HEK293 (cell line): ENCODE results near the gene SHOX.
A peak's percentile ranks its signal among the peaks of the same experiment; 100 is the strongest.
"Not testable (repeated sequence)": the region's sequence is repeated elsewhere in the genome, so short reads cannot be mapped to it uniquely, and the experiment has no call there.

Experiments
- CTCF ChIA-PET: fragments of 350-600 bp; formaldehyde crosslinking; extraction: SDS; loops from one replicate; lab custom pipeline; 2021; ENCODE audit warnings: antibody characterized with exemption; lab: Yijun Ruan, JAX
- POLR2A ChIA-PET: fragments of 300-600 bp; formaldehyde crosslinking; extraction: SDS; loops from one replicate; lab custom pipeline; 2020; ENCODE audit warnings: antibody characterized with exemption, inconsistent platforms; lab: Yijun Ruan, JAX
- H3K27ac ChIP-seq: fragments of 200-500 bp; sonication (Bioruptor generic); 2 replicates; pipeline ENCODE4 v1.5.1; 2014; ENCODE audit warnings: low read depth, low read length, control low read depth, inconsistent platforms; ENCODE audit errors: extremely low read depth
- H3K36me3 ChIP-seq, 2 experiments: fragments of 200-500 bp in 1 of 2; sonication (Bioruptor generic) in 1 of 2; 1 replicate in 1 of 2; 2 replicates in 1 of 2; pipeline ENCODE4 v1.5.1; 2014 to 2017; ENCODE audit warnings: inconsistent platforms in 2 of 2, low read length in 2 of 2; ENCODE audit not compliant: control insufficient read depth in 2 of 2, insufficient read depth in 1 of 2
- H3K4me1 ChIP-seq: fragments of 200-500 bp; sonication (Bioruptor generic); 2 replicates; pipeline ENCODE4 v1.5.1; 2014; ENCODE audit warnings: mild to moderate bottlenecking, low read length, inconsistent platforms; ENCODE audit not compliant: control insufficient read depth, insufficient read depth
- H3K4me3 ChIP-seq: 2 replicates; pipeline ENCODE4 v1.5.1; 2011; ENCODE audit warnings: low read depth, mild to moderate bottlenecking, control low read depth, low read length, moderate library complexity
- H3K9me3 ChIP-seq: fragments of 200-500 bp; sonication (Bioruptor generic); 2 replicates; pipeline ENCODE4 v1.5.1; 2014; ENCODE audit warnings: low read depth, low read length, inconsistent platforms; ENCODE audit not compliant: control insufficient read depth, insufficient read depth
- KLF10 ChIP-seq: fragments of 450-650 bp; IDR thresholded peaks from 2 replicates; pipeline ENCODE4 v1.5.1; 2018; ENCODE audit warnings: missing biosample characterization, mild to moderate bottlenecking, missing genetic modification characterization
- KLF8 ChIP-seq: fragments of 450-650 bp; formaldehyde crosslinking; IDR thresholded peaks from 2 replicates; pipeline ENCODE4 v1.5.1; 2016; ENCODE audit warnings: missing biosample characterization, missing genetic modification characterization
- MEIS1 ChIP-seq: sonication (generic); formaldehyde crosslinking; IDR thresholded peaks from 2 replicates; pipeline ENCODE4 v1.8.1; 2022; ENCODE audit warnings: missing genetic modification reagents, mild to moderate bottlenecking, borderline replicate concordance
- OSR2 ChIP-seq: fragments of 450-650 bp; formaldehyde crosslinking; IDR thresholded peaks from 2 replicates; pipeline ENCODE4 v1.5.1; 2016; ENCODE audit warnings: missing biosample characterization, missing genetic modification characterization
- REPIN1 ChIP-seq: fragments of 450-650 bp; formaldehyde crosslinking; IDR thresholded peaks from 2 replicates; pipeline ENCODE4 v1.5.1; 2017; ENCODE audit warnings: missing biosample characterization, missing genetic modification characterization, low read depth
- ZBTB17 ChIP-seq: fragments of 450-650 bp; formaldehyde crosslinking; IDR thresholded peaks from 2 replicates; pipeline ENCODE4 v1.5.1; 2016; ENCODE audit warnings: missing biosample characterization, missing genetic modification characterization
- ZEB2 ChIP-seq: fragments of 450-650 bp; formaldehyde crosslinking; IDR thresholded peaks from 2 replicates; pipeline ENCODE4 v1.5.1; 2016; ENCODE audit warnings: missing biosample characterization, missing genetic modification characterization
- ZNF114 ChIP-seq: fragments of 450-650 bp; formaldehyde crosslinking; IDR thresholded peaks from 2 replicates; pipeline ENCODE4 v1.5.0; 2017; ENCODE audit warnings: missing biosample characterization, missing genetic modification characterization
- ZNF311 ChIP-seq: fragments of 450-650 bp; formaldehyde crosslinking; IDR thresholded peaks from 2 replicates; pipeline ENCODE4 v1.5.1; 2017; ENCODE audit warnings: missing biosample characterization, missing genetic modification characterization, borderline replicate concordance
- ZNF366 ChIP-seq: fragments of 450-650 bp; formaldehyde crosslinking; conservative IDR thresholded peaks from 2 replicates; pipeline ENCODE4 v1.5.1; 2016; ENCODE audit warnings: missing biosample characterization, missing genetic modification characterization
- ZNF423 ChIP-seq: fragments of 450-650 bp; formaldehyde crosslinking; IDR thresholded peaks from 2 replicates; pipeline ENCODE4 v1.5.1; 2016; ENCODE audit warnings: missing biosample characterization, missing genetic modification characterization
- ZNF558 ChIP-seq: fragments of 450-650 bp; formaldehyde crosslinking; IDR thresholded peaks from 2 replicates; pipeline ENCODE4 v1.5.1; 2016; ENCODE audit warnings: missing biosample characterization, missing genetic modification characterization
- ZNF571 ChIP-seq: fragments of 450-650 bp; formaldehyde crosslinking; IDR thresholded peaks from 2 replicates; pipeline ENCODE4 v1.5.0; 2017; ENCODE audit warnings: missing biosample characterization, missing genetic modification characterization
- ZNF776 ChIP-seq: fragments of 450-650 bp; formaldehyde crosslinking; IDR thresholded peaks from 2 replicates; pipeline ENCODE4 v1.5.0; 2017; ENCODE audit warnings: missing biosample characterization, missing genetic modification characterization, borderline replicate concordance
- TF ChIP-seq, protein P1 (sequence below): fragments of 450-650 bp; formaldehyde crosslinking; IDR thresholded peaks from 2 replicates; pipeline ENCODE4 v1.5.1; 2016; ENCODE audit warnings: missing biosample characterization, missing genetic modification characterization
- TF ChIP-seq, protein P2 (sequence below): fragments of 450-650 bp; IDR thresholded peaks from 2 replicates; pipeline ENCODE4 v1.5.1; 2018; ENCODE audit warnings: missing biosample characterization, mild to moderate bottlenecking, missing genetic modification characterization
- TF ChIP-seq, protein P3 (sequence below): fragments of 450-650 bp; formaldehyde crosslinking; IDR thresholded peaks from 2 replicates; pipeline ENCODE4 v1.5.1; 2017; ENCODE audit warnings: missing biosample characterization, mild to moderate bottlenecking, missing genetic modification characterization, moderate library complexity
- TF ChIP-seq, protein P4 (sequence below): fragments of 450-650 bp; formaldehyde crosslinking; IDR thresholded peaks from 2 replicates; pipeline ENCODE4 v1.5.1; 2016; ENCODE audit warnings: missing biosample characterization, missing genetic modification characterization

The SHOX gene

DNA sequence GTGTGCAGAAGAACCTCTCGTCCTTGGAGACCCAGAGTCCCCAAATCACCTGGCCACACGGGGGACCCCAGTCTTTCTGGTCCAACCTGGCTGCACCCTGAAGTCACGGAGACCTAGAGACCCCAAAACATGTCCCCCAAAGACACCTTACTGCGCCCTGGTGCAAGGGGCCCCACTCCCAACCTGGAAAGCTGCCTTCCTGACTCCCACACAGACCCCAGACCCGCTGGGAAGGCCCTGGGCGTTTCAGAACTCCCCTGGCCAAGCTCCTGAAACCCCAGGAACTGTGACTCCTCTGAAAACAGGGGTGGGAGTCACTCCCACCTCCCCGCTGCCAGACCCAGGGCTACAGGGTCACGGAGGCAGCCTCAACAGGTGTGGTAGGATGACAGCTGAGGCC is 12.7 kb upstream of the SHOX start:
- ChIA-PET POLR2A (no interaction called here), CTCF (no interaction called here)
- Histone ChIP-seq H3K9me3 (no peaks in the 10 kb centered on the region), H3K4me3 (no peak overlapping the region), H3K36me3 (no peaks in the 10 kb centered on the region), H3K4me1 (no peaks in the 10 kb centered on the region), H3K27ac (no peak overlapping the region)
- TF ChIP-seq KLF8 (tag by site-specific recombination) (no peak), ZNF423 (tag by site-specific recombination) (no peak), ZNF558 (tag by site-specific recombination) (no peak), ZNF311 (tag by site-specific recombination) (no peak), REPIN1 (tag by site-specific recombination) (no peak)
- TF ChIP-seq, protein P1, sequence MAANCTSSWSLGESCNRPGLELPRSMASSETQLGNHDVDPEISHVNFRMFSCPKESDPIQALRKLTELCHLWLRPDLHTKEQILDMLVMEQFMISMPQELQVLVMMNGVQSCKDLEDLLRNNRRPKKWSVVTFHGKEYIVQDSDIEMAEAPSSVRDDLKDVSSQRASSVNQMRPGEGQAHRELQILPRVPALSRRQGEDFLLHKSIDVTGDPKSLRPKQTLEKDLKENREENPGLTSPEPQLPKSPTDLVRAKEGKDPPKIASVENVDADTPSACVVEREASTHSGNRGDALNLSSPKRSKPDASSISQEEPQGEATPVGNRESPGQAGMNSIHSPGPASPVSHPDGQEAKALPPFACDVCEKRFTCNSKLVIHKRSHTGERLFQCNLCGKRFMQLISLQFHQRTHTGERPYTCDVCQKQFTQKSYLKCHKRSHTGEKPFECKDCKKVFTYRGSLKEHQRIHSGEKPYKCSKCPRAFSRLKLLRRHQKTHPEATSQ, result no peak

- H3K36me3 ChIP-seq, CTCF ChIA-PET, H3K9me3 ChIP-seq, H3K27ac ChIP-seq, POLR2A ChIA-PET, H3K4me3 ChIP-seq, H3K4me1 ChIP-seq: not testable (repeated sequence)
- TF ChIP-seq ZNF366 (tag by site-specific recombination) (peak; percentile 80), ZBTB17 (tag by site-specific recombination) (peak; percentile 62)
- TF ChIP-seq, all 188 proteins: peak for 2; not testable (repeated sequence) for 186
Observed at GRCh38 chrX:618304-618703, 12.3 kb upstream of the SHOX start.

- POLR2A ChIA-PET, result no interaction called here
- H3K36me3 ChIP-seq, result no peaks in the 10 kb centered on the region
Observed at GRCh38 chrX:618761-619450, 11.7 kb upstream of the SHOX start.

GRCh38 chrX:619451-619811 is 11.2 kb upstream of the SHOX start:
- POLR2A ChIA-PET, result no interaction called here
- H3K36me3 ChIP-seq, result no peaks in the 10 kb centered on the region

More at GRCh38 chrX:618761-619450, 11.7 kb upstream of the SHOX start:
- H3K4me1 ChIP-seq, result no peaks in the 10 kb centered on the region
- H3K9me3 ChIP-seq, result no peaks in the 10 kb centered on the region
- no peak overlapping the region for H3K4me3 ChIP-seq
- CTCF ChIA-PET, result no interaction called here
- TF ChIP-seq ZEB2, result no peak
- H3K27ac ChIP-seq, result no peak overlapping the region

More at GRCh38 chrX:619451-619811, 11.2 kb upstream of the SHOX start:
- no peak overlapping the region for H3K27ac ChIP-seq
- TF ChIP-seq OSR2 (tag by site-specific recombination) (no peak), ZNF114 (tag by site-specific recombination) (no peak), KLF10 (tag by site-specific recombination) (no peak), ZNF571 (tag by site-specific recombination) (no peak), MEIS1 (CRISPR knock-in tag) (no peak), ZNF776 (no peak)
- TF ChIP-seq, protein P2, sequence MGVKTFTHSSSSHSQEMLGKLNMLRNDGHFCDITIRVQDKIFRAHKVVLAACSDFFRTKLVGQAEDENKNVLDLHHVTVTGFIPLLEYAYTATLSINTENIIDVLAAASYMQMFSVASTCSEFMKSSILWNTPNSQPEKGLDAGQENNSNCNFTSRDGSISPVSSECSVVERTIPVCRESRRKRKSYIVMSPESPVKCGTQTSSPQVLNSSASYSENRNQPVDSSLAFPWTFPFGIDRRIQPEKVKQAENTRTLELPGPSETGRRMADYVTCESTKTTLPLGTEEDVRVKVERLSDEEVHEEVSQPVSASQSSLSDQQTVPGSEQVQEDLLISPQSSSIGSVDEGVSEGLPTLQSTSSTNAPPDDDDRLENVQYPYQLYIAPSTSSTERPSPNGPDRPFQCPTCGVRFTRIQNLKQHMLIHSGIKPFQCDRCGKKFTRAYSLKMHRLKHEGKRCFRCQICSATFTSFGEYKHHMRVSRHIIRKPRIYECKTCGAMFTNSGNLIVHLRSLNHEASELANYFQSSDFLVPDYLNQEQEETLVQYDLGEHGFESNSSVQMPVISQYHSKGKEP (tag by site-specific recombination), result no peak
- TF ChIP-seq, protein P3, sequence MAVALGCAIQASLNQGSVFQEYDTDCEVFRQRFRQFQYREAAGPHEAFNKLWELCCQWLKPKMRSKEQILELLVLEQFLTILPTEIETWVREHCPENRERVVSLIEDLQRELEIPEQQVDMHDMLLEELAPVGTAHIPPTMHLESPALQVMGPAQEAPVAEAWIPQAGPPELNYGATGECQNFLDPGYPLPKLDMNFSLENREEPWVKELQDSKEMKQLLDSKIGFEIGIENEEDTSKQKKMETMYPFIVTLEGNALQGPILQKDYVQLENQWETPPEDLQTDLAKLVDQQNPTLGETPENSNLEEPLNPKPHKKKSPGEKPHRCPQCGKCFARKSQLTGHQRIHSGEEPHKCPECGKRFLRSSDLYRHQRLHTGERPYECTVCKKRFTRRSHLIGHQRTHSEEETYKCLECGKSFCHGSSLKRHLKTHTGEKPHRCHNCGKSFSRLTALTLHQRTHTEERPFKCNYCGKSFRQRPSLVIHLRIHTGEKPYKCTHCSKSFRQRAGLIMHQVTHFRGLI, result no peak
- TF ChIP-seq, protein P4, sequence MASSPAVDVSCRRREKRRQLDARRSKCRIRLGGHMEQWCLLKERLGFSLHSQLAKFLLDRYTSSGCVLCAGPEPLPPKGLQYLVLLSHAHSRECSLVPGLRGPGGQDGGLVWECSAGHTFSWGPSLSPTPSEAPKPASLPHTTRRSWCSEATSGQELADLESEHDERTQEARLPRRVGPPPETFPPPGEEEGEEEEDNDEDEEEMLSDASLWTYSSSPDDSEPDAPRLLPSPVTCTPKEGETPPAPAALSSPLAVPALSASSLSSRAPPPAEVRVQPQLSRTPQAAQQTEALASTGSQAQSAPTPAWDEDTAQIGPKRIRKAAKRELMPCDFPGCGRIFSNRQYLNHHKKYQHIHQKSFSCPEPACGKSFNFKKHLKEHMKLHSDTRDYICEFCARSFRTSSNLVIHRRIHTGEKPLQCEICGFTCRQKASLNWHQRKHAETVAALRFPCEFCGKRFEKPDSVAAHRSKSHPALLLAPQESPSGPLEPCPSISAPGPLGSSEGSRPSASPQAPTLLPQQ (tag by site-specific recombination), result no peak
- H3K4me1 ChIP-seq, result no peaks in the 10 kb centered on the region
- no peak overlapping the region for H3K4me3 ChIP-seq
- CTCF ChIA-PET, result no interaction called here
- no peaks in the 10 kb centered on the region for H3K9me3 ChIP-seq
